ENCODE measurements around the gene NTRK3.

The NTRK3 gene

DNA sequence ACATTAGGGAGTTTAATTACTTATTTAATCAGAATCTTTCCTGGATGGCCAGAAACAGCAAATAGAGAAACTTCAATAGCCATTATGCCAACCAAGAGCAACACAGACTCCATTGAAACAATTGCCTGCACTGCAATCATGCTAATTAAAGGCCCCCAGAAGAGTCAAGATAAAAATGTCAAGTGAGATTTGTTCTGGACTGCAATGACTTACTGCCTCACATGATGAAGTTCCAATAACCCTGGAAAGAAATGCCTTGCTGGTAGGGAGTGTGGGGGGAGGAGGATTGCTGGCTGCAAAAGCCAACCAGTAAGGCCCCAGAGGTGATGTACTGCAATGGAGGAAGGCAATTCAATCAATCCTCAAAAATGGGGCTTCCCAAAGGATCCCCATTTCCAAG, 257.9 kb downstream of the NTRK3 start:
- Histone ChIP-seq H3K9me3 (ENCODE audit: control insufficient read depth in 2 of 2, low read length in 2 of 2) (no peaks in the 10 kb centered on the region), H3K4me3 (ENCODE audit: low read length in 2 of 2) (no peak overlapping the region), H3K27me3 (ENCODE audit: control insufficient read depth in 2 of 2, insufficient read depth in 2 of 2, low read length in 2 of 2) (no peaks in the 10 kb centered on the region), H3K27ac (ENCODE audit: low read depth in 2 of 2, low read length in 2 of 2) (no peak overlapping the region), H3K4me1 (ENCODE audit: control insufficient read depth in 2 of 2, insufficient read depth in 2 of 2, low read length in 2 of 2) (no peaks in the 10 kb centered on the region), H3K9ac (ENCODE audit: low read depth in 1 of 2, low read length in 2 of 2) (no peak overlapping the region), H3K36me3 (ENCODE audit: control insufficient read depth in 2 of 2, insufficient read depth in 2 of 2, low read length in 2 of 2) (no peaks in the 10 kb centered on the region)

DNA sequence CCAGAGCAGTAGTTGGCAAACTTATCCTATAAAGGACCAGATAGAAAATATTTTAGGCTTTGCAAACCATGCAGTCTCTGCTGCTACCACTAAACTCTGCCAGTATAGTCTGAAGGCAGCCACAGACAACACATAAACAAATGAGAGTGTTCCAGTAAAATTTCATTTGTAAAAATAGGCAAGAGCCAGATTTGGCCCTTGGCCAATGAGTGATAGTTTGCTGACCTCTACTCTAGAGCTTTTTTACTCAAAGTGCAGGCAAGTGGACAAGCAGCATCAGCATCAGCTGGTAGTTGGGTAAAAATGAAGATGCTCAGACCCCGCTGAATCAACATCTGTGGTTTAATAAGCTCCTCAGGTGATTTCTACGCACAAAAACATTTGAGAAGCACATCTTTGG, 269.8 kb downstream of the NTRK3 start:
- no peaks in the 10 kb centered on the region for H3K4me1 ChIP-seq (ENCODE audit: control insufficient read depth in 2 of 2, insufficient read depth in 2 of 2, low read length in 2 of 2)
- no peak overlapping the region for H3K4me3 ChIP-seq (ENCODE audit: low read length in 2 of 2)
- no peaks in the 10 kb centered on the region for H3K27me3 ChIP-seq (ENCODE audit: control insufficient read depth in 2 of 2, insufficient read depth in 2 of 2, low read length in 2 of 2)
- H3K27ac ChIP-seq (ENCODE audit: low read depth in 2 of 2, low read length in 2 of 2) = no peak overlapping the region
- H3K9ac ChIP-seq (ENCODE audit: low read depth in 1 of 2, low read length in 2 of 2) = no peak overlapping the region
- H3K36me3 ChIP-seq (ENCODE audit: control insufficient read depth in 2 of 2, insufficient read depth in 2 of 2, low read length in 2 of 2) = no peaks in the 10 kb centered on the region
- H3K9me3 ChIP-seq (ENCODE audit: control insufficient read depth in 2 of 2, low read length in 2 of 2) = no peaks in the 10 kb centered on the region

DNA sequence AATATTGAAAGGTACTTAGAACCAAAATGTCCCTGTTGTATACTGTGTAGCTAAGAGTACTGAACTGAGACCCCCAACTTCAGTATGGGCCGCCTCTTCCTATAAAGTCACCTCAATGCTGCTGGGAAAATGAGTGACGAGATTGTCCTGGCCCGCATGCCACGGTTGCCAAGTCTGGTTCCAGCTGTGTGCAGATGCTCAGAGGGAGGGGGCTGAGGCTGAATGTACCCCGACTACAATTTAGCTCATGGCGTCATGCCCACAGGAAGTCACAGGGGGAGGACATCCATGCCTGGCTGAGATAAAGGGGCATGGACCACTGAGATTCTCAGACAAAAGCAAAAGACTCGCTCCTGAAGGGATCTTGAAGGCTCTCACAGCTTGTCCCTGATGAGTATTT, 271.1 kb downstream of the NTRK3 start:
- no peaks in the 10 kb centered on the region for H3K4me1 ChIP-seq (ENCODE audit: control insufficient read depth in 2 of 2, insufficient read depth in 2 of 2, low read length in 2 of 2)
- no peak overlapping the region for H3K9ac ChIP-seq (ENCODE audit: low read depth in 1 of 2, low read length in 2 of 2)
- H3K4me3 ChIP-seq (ENCODE audit: low read length in 2 of 2) = no peak overlapping the region
- H3K27me3 ChIP-seq (ENCODE audit: control insufficient read depth in 2 of 2, insufficient read depth in 2 of 2, low read length in 2 of 2) = no peaks in the 10 kb centered on the region
- no peaks in the 10 kb centered on the region for H3K9me3 ChIP-seq (ENCODE audit: control insufficient read depth in 2 of 2, low read length in 2 of 2)
- H3K27ac ChIP-seq (ENCODE audit: low read depth in 2 of 2, low read length in 2 of 2) = no peak overlapping the region
- H3K36me3 ChIP-seq (ENCODE audit: control insufficient read depth in 2 of 2, insufficient read depth in 2 of 2, low read length in 2 of 2) = no peaks in the 10 kb centered on the region

DNA sequence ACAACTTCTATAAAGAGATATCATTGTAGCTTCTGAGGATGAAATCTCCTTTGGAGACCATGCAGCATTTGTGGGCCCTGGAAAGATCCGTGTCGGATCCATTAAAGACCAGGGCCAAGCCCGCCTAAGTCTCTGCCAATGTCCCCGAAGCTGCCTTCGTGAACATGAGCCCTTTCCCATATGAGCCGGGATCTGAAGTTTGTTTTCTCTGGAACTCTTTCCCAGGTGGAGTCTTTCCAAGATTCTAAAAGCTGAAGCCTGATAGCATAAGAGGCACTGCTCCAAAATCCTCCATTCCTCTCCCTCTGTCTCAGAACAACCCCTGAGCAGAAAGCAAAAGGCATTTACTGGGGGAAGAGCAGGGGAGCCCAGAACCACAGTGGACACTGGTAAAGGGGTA, 274.6 kb downstream of the NTRK3 start:
- H3K4me1 ChIP-seq (ENCODE audit: control insufficient read depth in 2 of 2, insufficient read depth in 2 of 2, low read length in 2 of 2) = no peaks in the 10 kb centered on the region
- no peak overlapping the region for H3K9ac ChIP-seq (ENCODE audit: low read depth in 1 of 2, low read length in 2 of 2)
- H3K9me3 ChIP-seq (ENCODE audit: control insufficient read depth in 2 of 2, low read length in 2 of 2) = no peaks in the 10 kb centered on the region
- H3K36me3 ChIP-seq (ENCODE audit: control insufficient read depth in 2 of 2, insufficient read depth in 2 of 2, low read length in 2 of 2) = no peaks in the 10 kb centered on the region
- no peak overlapping the region for H3K27ac ChIP-seq (ENCODE audit: low read depth in 2 of 2, low read length in 2 of 2)
- no peaks in the 10 kb centered on the region for H3K27me3 ChIP-seq (ENCODE audit: control insufficient read depth in 2 of 2, insufficient read depth in 2 of 2, low read length in 2 of 2)
- H3K4me3 ChIP-seq (ENCODE audit: low read length in 2 of 2) = no peak overlapping the region

DNA sequence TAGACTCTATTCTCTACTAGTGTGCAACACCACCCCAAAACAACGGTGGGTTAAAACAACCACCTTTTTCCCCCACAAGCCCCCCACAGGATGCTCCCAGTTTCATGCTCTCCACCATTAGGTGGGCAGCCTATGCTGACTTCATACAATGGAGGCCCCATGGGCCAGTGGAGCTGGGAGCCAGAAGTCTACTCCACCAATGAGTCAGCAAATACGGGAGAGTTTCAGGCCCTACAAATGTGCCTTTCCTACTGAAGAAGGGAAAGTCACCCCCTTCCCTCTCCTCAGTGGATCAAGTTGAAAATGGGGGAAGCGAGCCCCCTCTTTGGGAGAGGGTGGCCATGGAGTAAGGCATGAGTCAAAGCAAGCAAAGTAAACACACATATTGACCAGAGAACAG, 278.6 kb downstream of the NTRK3 start:
- no peak overlapping the region for H3K27ac ChIP-seq (ENCODE audit: low read depth in 2 of 2, low read length in 2 of 2)
- H3K9me3 ChIP-seq (ENCODE audit: control insufficient read depth in 2 of 2, low read length in 2 of 2) = no peaks in the 10 kb centered on the region
- H3K4me1 ChIP-seq (ENCODE audit: control insufficient read depth in 2 of 2, insufficient read depth in 2 of 2, low read length in 2 of 2) = no peaks in the 10 kb centered on the region
- H3K4me3 ChIP-seq (ENCODE audit: low read length in 2 of 2) = no peak overlapping the region
- H3K36me3 ChIP-seq (ENCODE audit: control insufficient read depth in 2 of 2, insufficient read depth in 2 of 2, low read length in 2 of 2) = no peaks in the 10 kb centered on the region
- no peak overlapping the region for H3K9ac ChIP-seq (ENCODE audit: low read depth in 1 of 2, low read length in 2 of 2)
- H3K27me3 ChIP-seq (ENCODE audit: control insufficient read depth in 2 of 2, insufficient read depth in 2 of 2, low read length in 2 of 2) = no peaks in the 10 kb centered on the region

DNA sequence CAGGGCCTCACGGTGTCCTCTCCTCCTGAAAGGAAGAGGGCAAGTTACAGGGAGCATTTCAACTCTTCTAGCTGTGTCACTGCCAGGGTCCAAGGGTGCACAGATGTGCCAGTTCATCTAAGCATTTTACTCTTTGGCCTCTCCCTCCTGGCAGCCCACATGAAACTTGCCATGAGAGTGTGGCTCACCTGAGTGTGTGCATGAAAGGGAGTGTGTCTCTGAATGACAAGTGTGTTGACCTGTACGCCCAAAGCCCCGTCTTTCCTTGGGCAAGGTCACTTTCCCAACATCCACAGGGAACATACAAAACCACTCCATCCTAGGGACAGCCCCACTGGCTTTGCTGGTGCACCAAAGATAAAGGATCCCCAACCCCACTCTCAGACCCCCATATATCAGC, 280.0 kb downstream of the NTRK3 start:
- H3K27me3 ChIP-seq (ENCODE audit: control insufficient read depth in 2 of 2, insufficient read depth in 2 of 2, low read length in 2 of 2) = no peaks in the 10 kb centered on the region
- no peak overlapping the region for H3K9ac ChIP-seq (ENCODE audit: low read depth in 1 of 2, low read length in 2 of 2)
- no peaks in the 10 kb centered on the region for H3K36me3 ChIP-seq (ENCODE audit: control insufficient read depth in 2 of 2, insufficient read depth in 2 of 2, low read length in 2 of 2)
- H3K27ac ChIP-seq (ENCODE audit: low read depth in 2 of 2, low read length in 2 of 2) = no peak overlapping the region
- no peak overlapping the region for H3K4me3 ChIP-seq (ENCODE audit: low read length in 2 of 2)
- no peaks in the 10 kb centered on the region for H3K9me3 ChIP-seq (ENCODE audit: control insufficient read depth in 2 of 2, low read length in 2 of 2)
- no peaks in the 10 kb centered on the region for H3K4me1 ChIP-seq (ENCODE audit: control insufficient read depth in 2 of 2, insufficient read depth in 2 of 2, low read length in 2 of 2)

DNA sequence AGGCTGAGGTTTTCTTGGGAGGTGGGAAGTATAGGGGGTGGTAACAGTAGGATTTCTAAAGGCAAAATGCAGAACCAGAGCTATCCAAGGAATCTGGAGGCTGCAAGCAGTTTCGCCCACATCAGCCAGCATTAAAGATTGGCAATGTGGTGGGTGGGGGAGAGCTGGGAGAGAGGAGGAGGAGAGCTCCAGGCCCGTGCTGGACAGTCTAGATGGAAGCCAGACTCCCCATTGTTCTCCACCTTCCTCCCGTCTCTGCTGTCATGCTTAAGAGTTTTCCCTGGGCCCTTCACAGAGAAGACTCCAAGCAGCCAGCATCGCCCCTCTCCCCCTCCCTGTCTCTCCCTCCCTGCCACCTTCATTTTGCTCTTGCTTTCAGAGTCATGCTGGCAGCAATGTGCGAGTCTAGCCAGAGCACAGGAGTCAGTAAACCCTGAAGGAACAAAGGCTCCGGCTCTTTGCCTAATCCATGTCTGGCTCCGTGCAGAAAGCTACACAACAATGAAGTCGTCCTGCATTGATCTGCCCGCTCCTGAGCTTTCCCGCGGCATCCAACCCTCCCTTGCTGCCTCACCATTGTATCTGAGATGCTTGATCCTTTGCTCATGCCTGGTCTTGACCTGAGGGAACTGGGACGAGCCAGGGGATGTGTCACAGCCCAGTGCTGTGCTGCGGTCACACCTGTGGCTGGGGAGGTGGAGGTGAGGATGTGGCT, 282.9 kb downstream of the NTRK3 start:
- Histone ChIP-seq H3K4me3 (ENCODE audit: low read length in 2 of 2) (no peak overlapping the region), H3K9ac (ENCODE audit: low read depth in 1 of 2, low read length in 2 of 2) (no peak overlapping the region), H3K9me3 (ENCODE audit: control insufficient read depth in 2 of 2, low read length in 2 of 2) (no peaks in the 10 kb centered on the region), H3K36me3 (ENCODE audit: control insufficient read depth in 2 of 2, insufficient read depth in 2 of 2, low read length in 2 of 2) (no peaks in the 10 kb centered on the region), H3K4me1 (ENCODE audit: control insufficient read depth in 2 of 2, insufficient read depth in 2 of 2, low read length in 2 of 2) (no peaks in the 10 kb centered on the region), H3K27ac (ENCODE audit: low read depth in 2 of 2, low read length in 2 of 2) (no peak overlapping the region), H3K27me3 (ENCODE audit: control insufficient read depth in 2 of 2, insufficient read depth in 2 of 2, low read length in 2 of 2) (no peaks in the 10 kb centered on the region)

DNA sequence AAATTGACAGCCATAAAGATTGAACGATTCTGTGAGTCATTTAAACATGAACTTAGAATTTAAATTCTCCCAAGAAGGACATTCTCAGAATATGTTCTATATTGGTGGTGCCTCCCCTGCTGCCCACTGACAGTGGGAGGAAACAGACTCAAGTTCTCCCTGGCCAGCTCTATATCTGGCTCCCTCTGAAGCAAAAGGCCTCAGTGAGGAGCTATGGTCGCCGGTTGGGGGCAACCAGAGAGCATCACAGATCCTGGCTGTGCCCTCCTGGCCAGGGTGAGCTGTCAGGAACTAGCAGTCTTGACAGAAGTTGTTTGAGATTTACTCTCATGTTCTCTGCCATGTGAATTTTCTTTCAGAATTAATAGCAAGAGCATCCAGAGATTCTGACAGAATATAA, 285.5 kb downstream of the NTRK3 start:
- no peaks in the 10 kb centered on the region for H3K27me3 ChIP-seq (ENCODE audit: control insufficient read depth in 2 of 2, insufficient read depth in 2 of 2, low read length in 2 of 2)
- H3K27ac ChIP-seq (ENCODE audit: low read depth in 2 of 2, low read length in 2 of 2) = no peak overlapping the region
- no peaks in the 10 kb centered on the region for H3K4me1 ChIP-seq (ENCODE audit: control insufficient read depth in 2 of 2, insufficient read depth in 2 of 2, low read length in 2 of 2)
- no peaks in the 10 kb centered on the region for H3K36me3 ChIP-seq (ENCODE audit: control insufficient read depth in 2 of 2, insufficient read depth in 2 of 2, low read length in 2 of 2)
- no peaks in the 10 kb centered on the region for H3K9me3 ChIP-seq (ENCODE audit: control insufficient read depth in 2 of 2, low read length in 2 of 2)
- no peak overlapping the region for H3K4me3 ChIP-seq (ENCODE audit: low read length in 2 of 2)
- H3K9ac ChIP-seq (ENCODE audit: low read depth in 1 of 2, low read length in 2 of 2) = no peak overlapping the region

DNA sequence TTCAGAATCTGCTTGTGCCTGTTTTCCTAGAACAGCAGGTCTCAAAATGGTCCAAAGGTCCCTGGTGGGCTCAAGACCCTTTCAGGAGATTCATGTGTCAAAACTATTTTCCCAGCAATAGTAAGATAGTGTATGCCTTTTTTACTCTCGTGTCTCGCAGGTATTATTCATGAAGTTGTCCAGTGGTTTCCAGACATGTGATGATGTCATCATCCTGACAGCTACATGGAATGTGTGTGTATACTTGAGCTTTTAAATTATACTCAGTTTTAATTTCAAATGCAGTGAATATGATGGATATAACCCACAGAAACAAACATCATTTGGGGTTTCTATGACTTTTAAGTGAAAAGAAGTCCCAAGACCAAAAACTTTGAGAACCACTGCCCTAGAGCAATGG, 288.6 kb downstream of the NTRK3 start:
- Histone ChIP-seq H3K27me3 (ENCODE audit: control insufficient read depth in 2 of 2, insufficient read depth in 2 of 2, low read length in 2 of 2) (no peaks in the 10 kb centered on the region), H3K4me1 (ENCODE audit: control insufficient read depth in 2 of 2, insufficient read depth in 2 of 2, low read length in 2 of 2) (no peaks in the 10 kb centered on the region), H3K4me3 (ENCODE audit: low read length in 2 of 2) (no peak overlapping the region), H3K9ac (ENCODE audit: low read depth in 1 of 2, low read length in 2 of 2) (no peak overlapping the region), H3K9me3 (ENCODE audit: control insufficient read depth in 2 of 2, low read length in 2 of 2) (no peaks in the 10 kb centered on the region), H3K36me3 (ENCODE audit: control insufficient read depth in 2 of 2, insufficient read depth in 2 of 2, low read length in 2 of 2) (no peaks in the 10 kb centered on the region), H3K27ac (ENCODE audit: low read depth in 2 of 2, low read length in 2 of 2) (no peak overlapping the region)

DNA sequence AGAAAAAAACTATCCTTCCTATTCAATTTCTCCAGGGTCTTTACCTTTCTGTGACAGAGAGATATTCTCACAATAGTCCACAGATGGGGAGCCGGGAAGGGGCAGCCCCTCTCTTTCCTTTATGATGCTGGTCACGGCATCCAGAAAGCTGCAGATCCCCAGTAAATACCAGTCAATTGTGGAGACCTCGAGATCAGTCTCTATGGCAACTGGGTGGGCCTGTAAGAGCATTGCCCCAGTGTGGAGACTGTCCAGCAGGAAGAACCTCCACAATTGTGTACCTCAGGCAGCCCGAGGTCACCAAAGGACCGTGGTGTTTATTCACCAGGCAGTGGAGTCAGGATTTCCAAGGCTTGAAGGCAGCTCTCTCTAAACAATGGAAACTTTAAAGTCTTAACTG, 291.2 kb downstream of the NTRK3 start:
- Histone ChIP-seq H3K36me3 (ENCODE audit: control insufficient read depth in 2 of 2, insufficient read depth in 2 of 2, low read length in 2 of 2) (no peaks in the 10 kb centered on the region), H3K4me3 (ENCODE audit: low read length in 2 of 2) (no peak overlapping the region), H3K27me3 (ENCODE audit: control insufficient read depth in 2 of 2, insufficient read depth in 2 of 2, low read length in 2 of 2) (no peaks in the 10 kb centered on the region), H3K9me3 (ENCODE audit: control insufficient read depth in 2 of 2, low read length in 2 of 2) (no peaks in the 10 kb centered on the region), H3K9ac (ENCODE audit: low read depth in 1 of 2, low read length in 2 of 2) (no peak overlapping the region), H3K27ac (ENCODE audit: low read depth in 2 of 2, low read length in 2 of 2) (no peak overlapping the region), H3K4me1 (ENCODE audit: control insufficient read depth in 2 of 2, insufficient read depth in 2 of 2, low read length in 2 of 2) (no peaks in the 10 kb centered on the region)

DNA sequence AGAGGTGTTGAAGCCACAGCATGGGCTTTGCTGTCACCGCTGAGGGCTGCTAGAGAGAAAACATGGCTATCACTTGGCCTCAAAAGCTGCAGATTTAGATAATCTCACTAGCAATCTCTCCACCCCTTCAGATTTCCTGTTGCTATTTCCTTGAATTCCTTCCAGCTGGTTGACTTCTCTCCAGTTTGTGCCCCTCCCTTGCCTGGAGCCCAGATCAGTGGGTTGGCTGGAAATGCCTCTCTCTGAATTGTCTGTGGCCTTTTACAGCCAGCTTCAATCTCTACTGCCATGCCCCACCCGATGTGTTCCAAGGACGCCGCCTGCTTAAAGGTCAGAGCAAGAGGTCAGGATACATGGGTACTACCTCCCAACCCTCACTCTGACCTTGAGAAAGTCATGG, 294.1 kb downstream of the NTRK3 start:
- H3K27me3 ChIP-seq (ENCODE audit: control insufficient read depth in 2 of 2, insufficient read depth in 2 of 2, low read length in 2 of 2) = no peaks in the 10 kb centered on the region
- no peaks in the 10 kb centered on the region for H3K9me3 ChIP-seq (ENCODE audit: control insufficient read depth in 2 of 2, low read length in 2 of 2)
- no peaks in the 10 kb centered on the region for H3K4me1 ChIP-seq (ENCODE audit: control insufficient read depth in 2 of 2, insufficient read depth in 2 of 2, low read length in 2 of 2)
- H3K9ac ChIP-seq (ENCODE audit: low read depth in 1 of 2, low read length in 2 of 2) = no peak overlapping the region
- H3K4me3 ChIP-seq (ENCODE audit: low read length in 2 of 2) = no peak overlapping the region
- no peak overlapping the region for H3K27ac ChIP-seq (ENCODE audit: low read depth in 2 of 2, low read length in 2 of 2)
- no peaks in the 10 kb centered on the region for H3K36me3 ChIP-seq (ENCODE audit: control insufficient read depth in 2 of 2, insufficient read depth in 2 of 2, low read length in 2 of 2)

Data from mucosa of rectum (tissue), 2 donors.